ENCODE data around the gene BTNL2. TPM values are rescaled to one million over a fixed set of nuclear protein-coding genes. Genes with fewer than 3 reads are reported as not detected.

The BTNL2 gene
- total RNA-seq (2021; ENCODE audit: unreplicated experiment) (not detected), Bru-seq, nascent RNA (not detected), BruChase-seq, experiment 1, labeled RNA remaining after a 2-hour chase (percentile 6 among the genes with signal in this experiment), BruChase-seq, experiment 2, labeled RNA remaining after a 6-hour chase (not detected)
- polyA plus RNA-seq (2012; ENCODE audit: insufficient read length), result not detected
- long read RNA-seq, result 0 reads

- no peak for TF ChIP-seq CTCF (IDR thresholded peaks at IDR 0.05)
- no peak for TF ChIP-seq POLR2AphosphoS5 (IDR thresholded peaks at IDR 0.05; ENCODE audit: low read depth, low read length)
- no peak for TF ChIP-seq REST (IDR thresholded peaks at IDR 0.05; ENCODE audit: insufficient read depth in 1 of 2, low read depth in 2 of 2, low read length in 1 of 2)
- TF ChIP-seq TCF7L2 (IDR thresholded peaks at IDR 0.05; ENCODE audit: low read depth, low read length), result no peak
- TF ChIP-seq SIN3A (IDR thresholded peaks at IDR 0.05; ENCODE audit: borderline replicate concordance, insufficient read depth, low read depth, low read length), result no peak
- H3K9me3 ChIP-seq (ENCODE audit: control insufficient read depth, insufficient read depth, low read depth, low read length), result no peaks in the 10 kb centered on the region
- no peaks in the 10 kb centered on the region for H3K4me1 ChIP-seq (ENCODE audit: control insufficient read depth, insufficient read depth, low read length)
- H3K36me3 ChIP-seq (ENCODE audit: control insufficient read depth, insufficient read depth, low read length), result no peaks in the 10 kb centered on the region
- intact Hi-C loops (cut with micrococcal nuclease; ENCODE audit: unreplicated experiment), result no loop called here
- ATAC-seq (no peak), DNase-seq (ENCODE audit: low read depth, low spot score) (no peak)
- ChIA-PET POLR2A (no interaction called here), CTCF (interaction anchor here (0.6 kb wide), 1 partner anchor 293 kb away, joined by 3 read pairs; no protein-coding TSS in a partner anchor)
- no TSS peak for BruUV-seq (replicated peaks)
- no peak within 1 kb of the TSS for H3K4me3 ChIP-seq (ENCODE audit: low read depth in 2 of 2, low read length in 2 of 2)
- in situ Hi-C loops (cut with HindIII; ENCODE audit: low pct_unique_long_range_greater_than_20kb, low sequenced_read_pairs), result no loop called here
- peaks cover 49% of the 10 kb centered on the region for H3K27me3 ChIP-seq (ENCODE audit: control insufficient read depth, insufficient read depth, low read length)
- no peak within 1 kb of the TSS for H3K27ac ChIP-seq (ENCODE audit: low read length)
Observed at GRCh38 chr6:32406857-32407256, at the start of gene BTNL2. TSS of gene BTNL2 (minus strand) at chr6:32407181. CDS start at chr6:32407123, 58 bp downstream.

- Histone ChIP-seq H3K9me3 (ENCODE audit: control insufficient read depth, insufficient read depth, low read depth, low read length) (no peaks in the 10 kb centered on the region), H3K36me3 (ENCODE audit: control insufficient read depth, insufficient read depth, low read length) (no peaks in the 10 kb centered on the region), H3K4me3 (ENCODE audit: low read depth in 2 of 2, low read length in 2 of 2) (no peak overlapping the region), H3K27ac (ENCODE audit: low read length) (no peak overlapping the region), H3K27me3 (ENCODE audit: control insufficient read depth, insufficient read depth, low read length) (peaks cover 14% of the 10 kb centered on the region), H3K4me1 (ENCODE audit: control insufficient read depth, insufficient read depth, low read length) (no peaks in the 10 kb centered on the region)
- intact Hi-C loops (cut with micrococcal nuclease; ENCODE audit: unreplicated experiment), result no loop called here
- in situ Hi-C loops (cut with HindIII; ENCODE audit: low pct_unique_long_range_greater_than_20kb, low sequenced_read_pairs), result no loop called here
- DNase-seq (ENCODE audit: low read depth, low spot score) (no peak), ATAC-seq (no peak)
- POLR2A ChIA-PET, result no interaction called here
- TF ChIP-seq REST (IDR thresholded peaks at IDR 0.05; ENCODE audit: insufficient read depth in 1 of 2, low read depth in 2 of 2, low read length in 1 of 2) (no peak), CTCF (IDR thresholded peaks at IDR 0.05) (no peak), TCF7L2 (IDR thresholded peaks at IDR 0.05; ENCODE audit: low read depth, low read length) (no peak), POLR2AphosphoS5 (IDR thresholded peaks at IDR 0.05; ENCODE audit: low read depth, low read length) (no peak), SIN3A (IDR thresholded peaks at IDR 0.05; ENCODE audit: borderline replicate concordance, insufficient read depth, low read depth, low read length) (no peak)
- CTCF ChIA-PET, result no interaction called here
- no TSS peak for BruUV-seq (replicated peaks)
Observed at GRCh38 chr6:32449088-32449736, 42.2 kb upstream of the BTNL2 start.
